HG03139 (cell line): ENCODE measurements around the gene GPR26.
"Not testable (repeated sequence)": the region's sequence is repeated elsewhere in the genome, so short reads cannot be mapped to it uniquely, and the experiment has no call there.

Source experiments
- ATAC-seq: cut with Tn5 transposase; IDR thresholded peaks from one replicate; pipeline ENCODE4 v1.9.1; 2021; ENCODE audit not compliant: unreplicated experiment

GPR26 gene

DNA sequence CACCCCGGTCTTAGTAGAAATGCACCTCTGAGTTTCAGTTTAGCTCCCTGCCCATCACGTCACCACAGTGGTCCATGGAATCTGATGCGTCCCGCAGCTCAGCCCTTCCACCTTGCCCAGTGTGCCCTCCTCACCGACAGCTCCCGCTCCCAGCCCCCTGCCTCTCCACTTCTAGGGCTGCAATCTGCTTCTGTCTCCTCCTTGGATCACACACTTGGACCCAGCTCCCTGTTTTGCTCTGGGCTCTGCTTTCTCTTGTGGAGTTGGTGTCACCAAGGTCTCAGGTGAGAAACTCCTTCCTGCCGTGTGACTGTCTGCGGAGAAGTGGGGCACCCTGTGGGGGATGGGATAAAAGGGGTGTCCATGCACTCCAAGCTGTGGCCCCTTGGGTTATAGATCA is 37.9 kb downstream of the GPR26 start:
- ATAC-seq: no peak

- ATAC-seq: no peak
Measured at GRCh38 chr10:123704812-123705211, 38.7 kb downstream of the GPR26 start.

- ATAC-seq: no peak
Measured at GRCh38 chr10:123706236-123706635, 40.1 kb downstream of the GPR26 start.

- no peak for ATAC-seq
Measured at GRCh38 chr10:123715546-123715945, 49.4 kb downstream of the GPR26 start.

DNA sequence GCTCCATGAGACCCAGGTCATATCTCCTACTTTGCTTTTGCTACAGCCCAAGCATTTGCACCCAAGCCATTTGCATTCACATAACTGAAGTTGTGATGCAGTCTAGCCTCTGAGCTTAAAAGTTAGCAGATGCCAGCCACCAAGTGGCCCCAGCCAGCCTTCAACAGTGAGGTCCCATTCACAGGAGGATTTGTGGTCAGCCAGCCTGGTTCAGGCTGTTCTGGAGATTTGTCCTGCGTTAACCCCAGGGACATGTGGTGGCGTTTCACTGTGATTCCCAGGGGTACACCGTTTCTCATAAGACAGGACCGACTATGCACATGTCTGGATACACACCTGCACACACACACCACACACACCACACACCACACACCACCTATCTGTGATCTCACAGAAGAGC is 51.2 kb downstream of the GPR26 start:
- no peak for ATAC-seq

GRCh38 chr10:123718544-123719060 is 52.4 kb downstream of the GPR26 start:
- ATAC-seq: no peak

DNA sequence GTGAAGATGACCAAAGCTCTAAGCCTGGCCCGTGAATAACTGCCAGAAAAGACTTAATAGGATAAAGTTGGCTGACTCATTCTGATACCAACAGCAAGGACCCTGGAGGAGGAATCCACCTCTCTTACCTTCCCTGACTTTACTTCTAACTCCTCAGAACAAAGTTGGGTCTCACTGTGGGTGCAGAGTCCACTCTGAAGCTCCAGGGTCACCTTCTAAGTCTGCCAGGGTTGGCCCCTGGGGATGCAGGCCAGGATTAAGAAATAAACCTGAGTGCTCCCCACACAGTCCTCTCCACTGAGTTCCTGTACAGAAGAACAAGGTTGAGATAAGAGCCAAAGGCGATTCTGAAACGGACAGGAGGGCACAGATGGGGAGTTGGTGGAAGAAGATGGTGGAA is 54.4 kb downstream of the GPR26 start:
- ATAC-seq: no peak

DNA sequence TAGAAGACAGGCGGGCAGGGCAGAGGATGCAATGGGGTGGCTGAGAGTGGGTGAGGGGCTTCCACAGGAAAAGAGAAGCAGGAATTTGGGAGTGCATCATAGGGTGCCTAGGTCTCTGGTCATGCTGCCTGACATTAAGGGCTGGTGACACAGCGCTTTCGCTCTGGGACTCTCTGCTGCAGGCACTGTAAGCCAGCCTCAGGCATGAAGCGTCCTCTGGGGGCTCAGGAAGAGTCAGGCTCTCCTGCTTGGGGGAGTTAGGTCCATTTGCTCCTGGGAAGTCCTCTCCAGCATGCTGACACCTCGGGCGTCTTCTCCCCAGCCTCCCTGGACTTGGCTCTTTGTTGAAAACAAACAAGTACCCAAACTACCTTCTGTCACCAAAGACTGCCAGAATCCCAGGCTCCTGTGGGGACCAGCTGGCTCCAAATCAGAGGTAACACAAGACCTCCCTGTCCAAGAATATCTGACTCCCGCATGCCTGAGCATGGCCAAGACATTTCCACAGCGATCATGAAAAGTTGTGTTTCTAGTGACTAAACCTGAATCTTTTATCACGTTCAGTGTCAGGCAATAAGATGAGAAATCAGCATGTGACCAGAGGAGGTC is 55.4 kb downstream of the GPR26 start:
- ATAC-seq: no peak

GRCh38 chr10:123722351-123722750 is 56.2 kb downstream of the GPR26 start:
- no peak for ATAC-seq

DNA sequence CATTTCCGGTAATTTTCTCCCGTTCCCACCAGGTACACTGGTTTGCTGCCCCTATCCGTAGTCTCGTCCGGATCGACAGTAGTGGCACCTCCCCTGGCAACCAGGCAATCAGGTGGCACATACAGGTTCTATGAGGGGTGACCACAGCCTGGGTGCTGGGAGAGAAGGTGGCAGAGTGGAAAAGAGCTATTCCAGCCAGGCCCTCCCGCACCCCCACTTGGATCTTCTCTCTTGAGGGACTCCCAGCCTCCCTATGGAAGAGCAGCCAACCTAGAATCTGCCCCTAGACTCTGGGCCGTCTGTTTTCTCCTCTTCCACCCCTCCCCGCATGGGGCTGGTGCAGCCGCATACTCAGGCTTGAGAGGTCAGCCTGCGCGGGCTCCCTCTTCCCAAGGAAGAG is 58.6 kb downstream of the GPR26 start:
- ATAC-seq: no peak

- ATAC-seq: no peak
Measured at GRCh38 chr10:123726381-123726780, 60.2 kb downstream of the GPR26 start.

- no peak for ATAC-seq
Measured at GRCh38 chr10:123726836-123727235, 60.7 kb downstream of the GPR26 start.

- ATAC-seq: no peak
Measured at GRCh38 chr10:123729523-123729922, 63.4 kb downstream of the GPR26 start.

- not testable (repeated sequence) for ATAC-seq
Measured at GRCh38 chr10:123736917-123737316, 70.8 kb downstream of the GPR26 start.

DNA sequence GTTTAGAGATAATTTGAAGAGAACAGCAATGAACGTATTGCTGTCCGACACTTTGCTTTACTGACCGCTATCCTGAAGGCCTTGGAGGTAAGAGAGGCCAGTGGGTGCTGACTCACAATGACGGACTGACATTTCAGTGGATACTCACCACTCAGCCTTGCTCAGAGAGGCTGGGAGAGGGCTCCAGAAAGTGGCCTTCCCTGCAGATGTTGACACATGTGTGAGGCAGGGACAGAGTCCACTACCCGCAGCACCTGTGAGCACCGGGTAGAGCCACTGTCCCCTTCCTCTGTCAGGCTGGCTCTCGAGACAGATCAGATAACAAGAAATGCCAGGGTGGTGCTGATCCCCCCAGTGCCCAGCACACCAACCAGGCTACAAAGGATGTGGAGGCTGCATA is 75.0 kb downstream of the GPR26 start:
- ATAC-seq: no peak

DNA sequence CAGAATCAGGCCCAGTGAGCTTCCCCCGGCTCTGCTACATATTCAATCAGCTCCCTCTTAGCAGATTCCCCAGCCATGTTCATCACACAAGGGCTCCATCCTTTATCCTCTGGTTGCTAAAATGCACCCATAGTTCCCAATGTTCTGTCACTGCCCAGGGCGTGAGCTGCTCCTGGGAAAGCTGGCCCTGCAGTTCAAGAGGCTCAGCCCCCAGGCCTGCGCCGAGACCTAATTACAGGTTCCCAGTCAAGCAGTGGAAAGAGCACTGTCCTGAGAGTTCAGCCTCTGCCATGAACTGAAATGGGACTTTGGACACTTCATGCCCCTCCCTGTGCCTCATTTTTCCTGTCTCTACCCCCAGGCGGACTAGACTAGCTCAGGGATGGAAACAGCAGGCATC is 75.6 kb downstream of the GPR26 start:
- no peak for ATAC-seq

GRCh38 chr10:123742751-123743440 is 76.7 kb downstream of the GPR26 start:
- ATAC-seq: no peak

- no peak for ATAC-seq
Measured at GRCh38 chr10:123743441-123744223, 77.5 kb downstream of the GPR26 start.

DNA sequence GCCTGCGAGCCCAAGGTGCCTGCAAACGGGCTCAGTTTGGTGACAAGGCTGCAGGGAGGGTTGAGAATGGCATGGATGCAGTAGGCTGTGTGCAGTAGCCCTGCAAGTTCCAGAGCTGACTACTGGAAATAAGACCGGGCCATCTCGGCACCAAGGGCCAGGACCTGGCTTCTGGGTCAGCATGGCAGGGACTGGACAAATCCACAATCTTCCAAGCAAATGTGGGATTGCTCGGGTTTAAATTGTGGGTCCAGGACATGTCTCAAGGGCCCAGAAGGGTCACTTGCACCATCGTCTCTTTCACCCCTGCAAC is 78.0 kb downstream of the GPR26 start:
- ATAC-seq: no peak
